Stimulated activated naive CD8-positive, alpha-beta T cell treated with anti-CD3 and anti-CD28 coated beads, Interleukin-15, amount 100 ng/mL, for 72 hours (primary cell): ENCODE results near the gene OLFML2A.

ENCODE experiments used
- ATAC-seq: fragments of 150-1000 bp; cut with Tn5 transposase; 2 replicates; pipeline ENCODE4 v1.10.0; 2021; ENCODE audit warnings: mild to moderate bottlenecking, moderate library complexity
- DNase-seq, 2 donors: peaks; one replicate each; pipeline ENCODE4 v3.0.0; 2021 to 2022
- H3K27ac Mint-ChIP-seq, 2 donors: one replicate each; pipeline ENCODE4 v1.8.0; 2022; ENCODE audit warnings: mild to moderate bottlenecking in 2 of 2, mixed read lengths in 2 of 2, moderate library complexity in 2 of 2
- H3K27me3 Mint-ChIP-seq: one replicate; pipeline ENCODE4 v1.8.0; 2022; ENCODE audit warnings: mixed read lengths
- H3K4me1 Mint-ChIP-seq: one replicate; pipeline ENCODE4 v1.8.0; 2022; ENCODE audit warnings: mild to moderate bottlenecking, mixed read lengths
- H3K4me3 Mint-ChIP-seq, 2 donors: one replicate each; pipeline ENCODE4 v1.8.0; 2022; ENCODE audit warnings: mild to moderate bottlenecking in 2 of 2, mixed read lengths in 2 of 2, moderate library complexity in 1 of 2
- H3K9me3 Mint-ChIP-seq, 2 donors: one replicate each; pipeline ENCODE4 v1.8.0; 2022; ENCODE audit warnings: mixed read lengths in 2 of 2

OLFML2A gene

DNA sequence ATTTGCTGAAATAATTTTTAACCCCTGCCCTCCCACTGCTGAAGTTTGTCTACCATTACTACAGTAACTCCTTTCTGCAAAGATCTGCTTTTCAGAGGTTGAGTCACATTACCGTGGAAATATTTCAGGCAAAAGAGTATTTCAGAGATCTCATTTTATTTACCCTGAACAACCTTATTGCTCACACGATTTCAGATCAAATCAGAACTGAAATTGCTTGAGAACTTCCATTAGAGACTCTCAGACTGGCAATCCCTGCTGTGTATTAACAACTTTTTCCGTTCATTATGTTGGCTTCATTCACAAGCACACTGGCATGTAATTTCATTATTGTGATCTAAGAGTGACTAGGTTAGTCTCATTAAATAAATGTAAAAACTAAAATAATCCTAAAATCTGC, 21.9 kb upstream of the OLFML2A start:
- Mint-ChIP-seq H3K9me3 (no peaks in the 10 kb centered on the region), H3K27me3 (peaks cover 86% of the 10 kb centered on the region), H3K4me3 (no peak overlapping the region), H3K4me1 (peaks cover 9% of the 10 kb centered on the region), H3K27ac (no peak overlapping the region)
- no peak for ATAC-seq
- DNase-seq = no peak

- Mint-ChIP-seq H3K27ac (no peak overlapping the region), H3K9me3 (no peaks in the 10 kb centered on the region), H3K27me3 (peaks cover 82% of the 10 kb centered on the region), H3K4me1 (peaks cover 9% of the 10 kb centered on the region), H3K4me3 (no peak overlapping the region)
- DNase-seq (no peak), ATAC-seq (no peak)
Measured at GRCh38 chr9:124756011-124756410, 20.9 kb upstream of the OLFML2A start.

- Mint-ChIP-seq H3K27ac (no peak overlapping the region), H3K9me3 (no peaks in the 10 kb centered on the region), H3K4me1 (peaks cover 9% of the 10 kb centered on the region), H3K27me3 (peaks cover 91% of the 10 kb centered on the region), H3K4me3 (no peak overlapping the region)
- no peak for DNase-seq
- no peak for ATAC-seq
Measured at GRCh38 chr9:124757616-124758015, 19.3 kb upstream of the OLFML2A start.

DNA sequence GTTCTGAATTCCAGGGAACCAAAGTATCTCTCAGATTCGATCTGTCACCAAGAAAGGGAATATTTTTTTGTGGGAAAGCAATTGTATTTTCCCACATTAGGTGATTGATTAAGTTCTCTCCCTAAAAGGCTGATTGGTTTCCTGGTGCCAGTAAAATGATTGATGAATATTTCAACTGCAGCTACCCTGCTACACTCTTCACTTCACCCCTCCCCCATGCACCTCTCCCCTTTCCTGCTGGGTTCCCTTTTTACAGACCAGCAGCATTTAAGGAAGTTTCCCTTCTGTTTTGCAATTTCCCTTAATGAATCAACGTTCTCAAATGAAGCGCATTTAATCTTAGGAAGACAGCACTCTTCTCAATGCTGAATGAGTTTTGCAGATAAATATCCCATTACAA, 18.9 kb upstream of the OLFML2A start:
- H3K9me3 Mint-ChIP-seq = no peaks in the 10 kb centered on the region
- H3K4me3 Mint-ChIP-seq = no peak overlapping the region
- no peak for DNase-seq
- ATAC-seq = no peak
- peaks cover 9% of the 10 kb centered on the region for H3K4me1 Mint-ChIP-seq
- H3K27me3 Mint-ChIP-seq = peaks cover 91% of the 10 kb centered on the region
- H3K27ac Mint-ChIP-seq = no peak overlapping the region

GRCh38 chr9:124758691-124759090, 18.2 kb upstream of the OLFML2A start:
- DNase-seq (no peak), ATAC-seq (no peak)
- Mint-ChIP-seq H3K9me3 (no peaks in the 10 kb centered on the region), H3K4me1 (peaks cover 9% of the 10 kb centered on the region), H3K27ac (no peak overlapping the region), H3K27me3 (peaks cover 95% of the 10 kb centered on the region), H3K4me3 (no peak overlapping the region)

DNA sequence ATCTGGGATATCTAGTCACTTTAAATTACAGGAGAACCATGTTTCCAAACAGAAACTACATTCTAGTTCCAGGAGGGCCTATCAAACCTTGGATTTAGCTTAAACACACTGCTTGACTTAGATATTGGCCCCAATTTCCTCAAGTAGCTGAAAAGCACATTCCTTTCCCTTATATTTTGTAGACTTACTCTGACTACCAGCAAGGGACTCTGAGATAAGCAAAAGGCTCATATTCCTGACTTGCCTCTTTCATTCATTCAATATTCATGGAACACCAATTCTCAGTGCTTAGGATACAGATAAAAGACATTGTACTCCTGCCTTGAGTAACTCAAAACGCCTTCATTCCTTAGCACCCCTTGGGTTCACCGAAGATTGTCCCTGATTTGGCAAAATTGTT, 17.6 kb upstream of the OLFML2A start:
- Mint-ChIP-seq H3K9me3 (no peaks in the 10 kb centered on the region), H3K4me3 (no peak overlapping the region), H3K4me1 (peaks cover 9% of the 10 kb centered on the region), H3K27me3 (peaks cover 95% of the 10 kb centered on the region), H3K27ac (no peak overlapping the region)
- DNase-seq (no peak), ATAC-seq (no peak)

DNA sequence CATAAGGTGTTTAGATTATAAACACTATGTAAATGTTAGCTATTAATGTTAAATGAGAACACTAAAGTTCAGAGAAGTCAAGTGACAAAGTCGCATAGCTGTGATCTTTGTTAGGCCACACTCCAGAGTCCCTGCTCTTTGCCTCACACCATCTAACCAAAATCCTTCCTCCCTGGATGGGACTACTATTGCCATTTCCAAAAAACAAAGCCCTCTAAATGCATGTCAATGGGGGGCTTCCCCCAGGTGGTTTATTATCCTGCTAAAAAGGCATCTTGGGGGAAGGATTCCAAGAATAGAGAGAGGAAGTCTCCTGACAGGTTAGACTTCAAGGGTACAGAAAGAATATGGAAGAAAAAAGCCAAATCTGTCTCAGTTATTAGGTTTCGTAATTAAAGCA, 16.2 kb upstream of the OLFML2A start:
- no peak for DNase-seq
- ATAC-seq = no peak
- Mint-ChIP-seq H3K4me3 (no peak overlapping the region), H3K27ac (no peak overlapping the region), H3K9me3 (no peaks in the 10 kb centered on the region), H3K27me3 (peaks cover 94% of the 10 kb centered on the region), H3K4me1 (no peaks in the 10 kb centered on the region)

- Mint-ChIP-seq H3K27ac (no peak overlapping the region), H3K27me3 (peaks cover 95% of the 10 kb centered on the region), H3K9me3 (no peaks in the 10 kb centered on the region), H3K4me1 (no peaks in the 10 kb centered on the region), H3K4me3 (no peak overlapping the region)
- ATAC-seq (no peak), DNase-seq (no peak)
Measured at GRCh38 chr9:124761196-124761595, 15.7 kb upstream of the OLFML2A start.

GRCh38 chr9:124761710-124762109, 15.2 kb upstream of the OLFML2A start:
- no peak overlapping the region for H3K4me3 Mint-ChIP-seq
- no peak overlapping the region for H3K27ac Mint-ChIP-seq
- H3K4me1 Mint-ChIP-seq = no peaks in the 10 kb centered on the region
- no peak for DNase-seq
- no peaks in the 10 kb centered on the region for H3K9me3 Mint-ChIP-seq
- peaks cover 95% of the 10 kb centered on the region for H3K27me3 Mint-ChIP-seq
- ATAC-seq = no peak

GRCh38 chr9:124762633-124763032, 14.3 kb upstream of the OLFML2A start:
- H3K4me1 Mint-ChIP-seq = no peaks in the 10 kb centered on the region
- DNase-seq (no peak), ATAC-seq (no peak)
- no peak overlapping the region for H3K27ac Mint-ChIP-seq
- H3K4me3 Mint-ChIP-seq = no peak overlapping the region
- H3K27me3 Mint-ChIP-seq = peaks cover 95% of the 10 kb centered on the region
- H3K9me3 Mint-ChIP-seq = no peaks in the 10 kb centered on the region

DNA sequence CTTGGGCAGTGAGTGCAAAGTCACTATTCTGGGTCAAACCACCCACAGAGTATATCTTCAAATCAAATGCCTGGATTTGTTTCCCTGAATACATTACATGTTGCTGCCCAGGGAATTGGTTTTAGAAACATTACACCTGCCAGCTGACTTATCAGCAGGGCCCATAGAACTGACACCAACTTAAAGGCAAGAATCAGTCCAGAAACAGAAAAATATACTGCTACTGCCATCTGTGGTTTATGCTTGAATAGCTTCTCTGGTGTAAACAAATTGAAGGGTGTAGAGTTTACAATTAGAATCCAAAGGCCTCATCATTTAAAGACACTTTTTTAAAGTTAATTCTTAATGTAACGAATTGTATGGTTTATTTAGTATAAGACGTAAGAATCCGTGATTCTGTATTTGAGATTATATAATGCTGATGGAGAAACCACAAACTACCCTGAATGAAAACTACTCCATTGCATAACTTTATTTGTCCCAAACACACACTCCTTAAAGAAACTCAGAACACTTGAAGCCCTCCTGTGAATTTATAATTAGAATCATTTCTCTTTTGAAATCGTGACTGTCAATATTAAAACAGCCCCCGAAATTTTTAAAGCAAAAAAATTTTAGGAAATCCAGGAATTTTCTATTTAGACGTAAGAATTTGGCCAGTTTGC, 12.0 kb upstream of the OLFML2A start:
- no peaks in the 10 kb centered on the region for H3K9me3 Mint-ChIP-seq
- ATAC-seq = no peak
- no peak overlapping the region for H3K27ac Mint-ChIP-seq
- H3K4me3 Mint-ChIP-seq = no peak overlapping the region
- H3K4me1 Mint-ChIP-seq = peaks cover 13% of the 10 kb centered on the region
- no peak for DNase-seq
- peaks cover 93% of the 10 kb centered on the region for H3K27me3 Mint-ChIP-seq

DNA sequence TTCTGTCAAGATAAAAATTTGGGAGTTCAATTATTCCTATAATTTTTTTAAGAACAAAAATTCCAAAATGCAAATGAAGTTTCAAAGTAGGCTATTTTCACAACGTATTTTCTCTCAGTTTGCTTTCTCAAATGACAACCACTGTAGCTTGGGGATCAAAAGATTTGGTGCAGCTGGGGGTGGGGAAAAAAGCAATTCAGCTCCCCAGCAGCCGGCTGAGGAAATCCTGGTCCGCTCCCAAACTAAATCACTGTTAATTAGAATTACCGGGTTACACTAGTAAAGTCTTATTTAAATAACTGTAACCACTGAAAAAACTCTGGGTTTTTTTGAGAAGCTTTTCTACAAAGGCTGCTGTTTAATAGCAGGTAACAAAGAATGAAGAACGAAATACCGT, 11.5 kb upstream of the OLFML2A start:
- ATAC-seq (no peak), DNase-seq (no peak)
- H3K9me3 Mint-ChIP-seq = no peaks in the 10 kb centered on the region
- no peak overlapping the region for H3K27ac Mint-ChIP-seq
- peaks cover 18% of the 10 kb centered on the region for H3K4me1 Mint-ChIP-seq
- H3K4me3 Mint-ChIP-seq = no peak overlapping the region
- peaks cover 96% of the 10 kb centered on the region for H3K27me3 Mint-ChIP-seq

- H3K4me1 Mint-ChIP-seq = peaks cover 21% of the 10 kb centered on the region
- ATAC-seq = no peak
- H3K27me3 Mint-ChIP-seq = peaks cover 91% of the 10 kb centered on the region
- no peak overlapping the region for H3K27ac Mint-ChIP-seq
- no peak for DNase-seq
- no peaks in the 10 kb centered on the region for H3K9me3 Mint-ChIP-seq
- H3K4me3 Mint-ChIP-seq = no peak overlapping the region
Measured at GRCh38 chr9:124766326-124766725, 10.6 kb upstream of the OLFML2A start.

GRCh38 chr9:124766815-124767554, 9.9 kb upstream of the OLFML2A start:
- H3K4me1 Mint-ChIP-seq = peaks cover 28% of the 10 kb centered on the region
- H3K27me3 Mint-ChIP-seq = peaks cover 84% of the 10 kb centered on the region
- no peak overlapping the region for H3K4me3 Mint-ChIP-seq
- H3K27ac Mint-ChIP-seq = no peak overlapping the region
- ATAC-seq = no peak
- DNase-seq = no peak
- no peaks in the 10 kb centered on the region for H3K9me3 Mint-ChIP-seq

DNA sequence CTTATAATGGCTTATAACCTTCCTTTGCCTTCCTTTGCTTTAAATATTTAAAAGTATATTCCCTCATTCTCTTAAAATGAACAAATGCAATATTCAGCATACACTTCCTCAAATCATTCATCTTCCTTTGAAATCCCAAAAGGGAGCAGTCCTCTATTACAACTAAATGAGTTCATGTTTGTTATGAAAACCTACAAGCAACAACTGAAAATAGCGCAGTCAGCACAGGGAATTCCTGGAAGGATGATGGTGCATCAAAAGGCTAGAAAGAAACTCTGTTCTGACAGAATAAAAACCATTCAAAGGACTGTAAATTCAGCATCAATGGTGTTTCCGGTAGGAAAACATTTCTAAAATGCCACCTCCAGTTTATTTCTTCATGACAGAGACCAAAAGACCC, 9.1 kb upstream of the OLFML2A start:
- DNase-seq (no peak), ATAC-seq (no peak)
- Mint-ChIP-seq H3K4me3 (no peak overlapping the region), H3K9me3 (no peaks in the 10 kb centered on the region), H3K27me3 (peaks cover 84% of the 10 kb centered on the region), H3K27ac (no peak overlapping the region), H3K4me1 (peaks cover 35% of the 10 kb centered on the region)

DNA sequence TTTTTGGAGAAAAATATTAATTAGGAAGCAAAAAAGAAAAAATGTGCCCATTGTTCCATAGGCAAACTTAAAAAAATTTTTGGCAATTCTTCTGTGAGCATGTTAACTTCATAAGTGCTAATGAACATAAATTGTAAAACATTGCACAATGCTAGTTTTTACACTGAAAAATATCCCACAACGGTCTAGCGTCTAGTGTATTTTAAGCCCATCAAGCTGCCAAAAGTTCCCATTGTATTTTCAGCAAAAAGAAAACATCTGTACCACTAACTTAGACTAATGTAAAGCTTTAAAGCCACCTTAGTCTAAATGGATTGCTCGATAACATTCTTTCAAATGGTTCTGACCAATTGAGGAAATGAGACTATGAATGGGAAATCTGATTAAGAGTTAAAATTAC, 8.6 kb upstream of the OLFML2A start:
- peaks cover 84% of the 10 kb centered on the region for H3K27me3 Mint-ChIP-seq
- ATAC-seq (no peak), DNase-seq (no peak)
- H3K27ac Mint-ChIP-seq = no peak overlapping the region
- H3K4me3 Mint-ChIP-seq = no peak overlapping the region
- no peaks in the 10 kb centered on the region for H3K9me3 Mint-ChIP-seq
- H3K4me1 Mint-ChIP-seq = peaks cover 37% of the 10 kb centered on the region
